NCI-H2029 (cell line): ENCODE measurements around the gene ZNF805.
"Not testable (repeated sequence)": the region's sequence is repeated elsewhere in the genome, so short reads cannot be mapped to it uniquely, and the experiment has no call there.

Experiments used
- DNase-seq: peaks from one replicate; lab custom pipeline; 2025; lab: John Stamatoyannopoulos, UW

Gene ZNF805

DNA sequence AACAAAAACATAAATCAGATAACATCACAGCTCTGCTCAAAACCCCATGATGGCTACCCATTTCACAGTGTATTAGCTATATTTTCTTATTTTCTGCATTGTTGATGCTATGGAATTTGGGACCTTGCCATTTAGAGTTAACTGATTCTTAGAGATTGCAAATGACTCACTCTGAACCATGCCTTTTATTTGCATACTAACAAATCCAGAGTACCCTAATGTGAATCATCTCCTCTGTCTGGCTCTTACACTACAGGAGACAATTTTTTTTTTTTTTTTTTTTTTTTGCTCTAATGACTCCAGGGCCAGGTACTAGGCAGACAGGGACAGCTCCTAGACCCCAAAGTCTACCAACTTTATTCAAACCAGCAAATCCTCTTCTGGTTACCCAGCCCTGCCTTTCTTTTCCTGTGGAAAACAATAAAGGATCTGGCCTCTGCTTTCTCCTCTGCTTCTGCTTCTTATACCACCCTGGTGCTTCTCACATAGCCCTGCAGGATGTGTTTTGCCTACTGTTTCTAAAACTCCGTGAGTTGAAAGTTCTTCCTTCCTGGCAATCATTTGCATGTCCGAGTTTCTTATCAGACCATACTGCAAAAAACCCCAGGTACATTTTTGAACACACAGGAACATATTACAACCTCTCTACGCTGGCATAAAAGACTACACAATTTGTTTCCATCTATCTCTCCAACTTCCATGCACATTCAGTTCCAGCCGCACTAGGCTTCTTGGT lies 29.3 kb downstream of the ZNF805 start:
- no peak for DNase-seq

GRCh38 chr19:57271280-57271679 lies 30.8 kb downstream of the ZNF805 start:
- DNase-seq, result no peak

DNA sequence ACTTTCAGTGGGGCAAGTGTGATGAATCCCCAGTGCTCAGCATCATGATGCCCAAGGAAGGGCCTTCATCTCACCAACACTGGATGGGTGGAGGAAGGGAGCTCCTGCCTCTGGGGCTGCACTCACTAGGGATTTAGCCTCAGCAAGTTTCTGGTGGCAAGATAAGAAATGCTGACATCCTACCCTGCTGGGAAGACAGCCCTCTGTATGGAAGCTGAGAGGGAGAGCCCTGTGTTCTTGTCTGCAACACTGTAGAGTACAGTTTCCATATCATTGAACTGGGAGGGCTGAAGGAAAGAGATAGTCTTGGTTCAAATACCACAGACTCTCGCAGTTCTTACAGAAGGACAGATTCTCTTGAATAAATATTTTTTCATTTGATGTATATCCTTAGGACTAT lies 32.6 kb downstream of the ZNF805 start:
- no peak for DNase-seq

DNA sequence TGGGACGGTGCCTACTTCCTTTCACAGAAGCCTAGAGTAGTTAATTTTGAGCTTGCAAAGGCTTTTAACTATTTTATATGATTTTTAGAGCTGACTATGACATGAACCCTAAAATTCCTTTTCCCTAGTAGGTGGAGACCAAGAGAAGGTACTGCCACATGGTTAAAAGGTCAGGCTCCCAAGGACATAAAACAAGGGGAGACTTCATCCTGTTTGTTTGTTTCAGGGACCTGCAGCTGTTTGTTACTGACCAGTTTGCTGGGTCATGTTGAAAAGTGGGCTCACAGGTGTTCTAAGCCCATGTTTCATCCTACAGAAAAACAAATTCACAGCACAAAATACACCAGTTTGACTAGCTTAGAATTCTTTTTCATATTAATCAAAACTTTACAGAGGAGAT lies 36.0 kb downstream of the ZNF805 start:
- no peak for DNase-seq

DNA sequence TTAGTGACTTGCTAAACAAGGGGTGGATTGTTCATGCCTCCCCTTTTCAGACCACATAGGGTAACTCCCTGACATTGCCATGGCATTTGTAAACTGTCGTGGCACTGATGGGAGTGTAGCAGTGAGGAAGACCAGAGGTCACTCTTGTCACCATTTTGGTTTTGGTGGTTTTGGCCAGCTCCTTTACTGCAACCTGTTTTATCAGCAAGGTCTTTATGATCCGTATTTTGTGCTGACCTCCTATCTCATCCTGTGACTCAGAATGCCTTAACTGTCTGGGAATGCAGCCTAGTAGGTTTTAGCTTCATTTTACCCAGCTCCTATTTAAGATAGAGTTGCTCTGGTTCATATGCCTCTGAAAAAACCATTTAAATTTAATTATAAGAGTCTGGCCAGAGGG lies 38.0 kb downstream of the ZNF805 start:
- DNase-seq, result not testable (repeated sequence)

- DNase-seq, result peak; percentile 96
Observed at GRCh38 chr19:57279418-57280164, 39.2 kb downstream of the ZNF805 start.

- DNase-seq, result peak; percentile 95
Observed at GRCh38 chr19:57280165-57280961, 39.9 kb downstream of the ZNF805 start, which contains the start of gene ZNF460. Gene ZNF460 (plus strand): TSS chr19:57280485. CDS start chr19:57280807, 322 bp downstream.

- DNase-seq, result peak; percentile 29
Observed at GRCh38 chr19:57280962-57281400, 40.5 kb downstream of the ZNF805 start.

GRCh38 chr19:57282011-57282643 lies 41.7 kb downstream of the ZNF805 start:
- no peak for DNase-seq

GRCh38 chr19:57288373-57288772 lies 47.9 kb downstream of the ZNF805 start:
- DNase-seq, result no peak

DNA sequence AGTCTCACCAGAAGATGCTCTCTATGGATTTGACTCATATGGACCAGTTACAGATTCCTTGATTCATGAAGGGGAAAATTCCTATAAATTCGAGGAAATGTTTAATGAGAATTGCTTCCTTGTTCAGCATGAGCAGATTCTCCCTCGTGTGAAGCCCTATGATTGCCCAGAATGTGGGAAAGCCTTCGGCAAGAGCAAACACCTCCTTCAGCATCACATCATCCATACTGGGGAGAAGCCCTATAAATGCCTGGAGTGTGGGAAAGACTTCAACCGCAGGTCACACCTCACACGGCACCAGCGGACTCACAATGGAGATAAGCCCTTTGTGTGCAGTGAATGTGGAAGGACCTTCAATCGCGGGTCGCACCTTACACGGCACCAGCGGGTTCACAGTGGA lies 50.5 kb downstream of the ZNF805 start:
- no peak for DNase-seq

GRCh38 chr19:57292547-57292946 lies 52.1 kb downstream of the ZNF805 start:
- DNase-seq, result no peak

- DNase-seq, result no peak
Observed at GRCh38 chr19:57293719-57294118, 53.3 kb downstream of the ZNF805 start.

- no peak for DNase-seq
Observed at GRCh38 chr19:57302020-57302465, 61.6 kb downstream of the ZNF805 start.

DNA sequence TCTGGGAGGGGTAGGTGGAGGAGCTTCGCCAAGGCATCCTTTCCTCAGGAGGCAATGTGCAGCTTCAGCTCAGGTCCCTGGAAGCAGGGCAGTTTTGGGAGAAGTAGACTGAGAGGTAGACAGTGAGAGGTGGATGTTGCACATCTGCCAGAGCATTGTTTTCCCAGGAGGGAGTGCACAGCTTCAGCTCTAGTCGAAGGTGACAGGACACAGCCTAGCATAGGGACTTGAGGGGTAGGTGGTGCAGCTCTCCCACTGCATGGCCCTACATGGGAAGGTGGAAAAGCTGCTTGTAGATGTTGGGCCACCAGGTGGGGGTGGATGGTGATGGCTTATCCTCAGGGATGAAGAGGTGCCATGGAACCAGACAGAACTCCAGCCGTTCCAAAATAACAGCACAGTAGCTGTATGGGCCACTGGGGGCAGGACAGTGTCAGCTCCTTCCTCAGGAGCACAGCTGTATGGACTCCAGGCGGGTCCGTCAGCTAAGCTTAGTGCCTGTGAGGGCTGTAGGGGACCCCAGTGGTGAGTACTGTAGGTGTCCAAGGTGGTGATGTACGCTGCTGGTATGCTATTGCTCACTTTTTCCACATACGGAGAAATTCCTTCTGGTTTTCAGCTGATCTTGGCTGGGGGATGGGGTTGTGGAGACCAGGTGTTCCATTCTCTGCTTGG lies 62.4 kb downstream of the ZNF805 start:
- no peak for DNase-seq
